HL-60/S4 (cell line): ENCODE results near the gene MCUR1.
"Not testable (repeated sequence)": the region's sequence is repeated elsewhere in the genome, so short reads cannot be mapped to it uniquely, and the experiment has no call there.

Experiments used
- in situ Hi-C: fragments of 300-500 bp; cut with MboI; formaldehyde crosslinking; loops from 2 replicates; pipeline ENCODE4 v1.14.3; 2022; ENCODE audit warnings: low sequenced_read_pairs

Gene MCUR1

DNA sequence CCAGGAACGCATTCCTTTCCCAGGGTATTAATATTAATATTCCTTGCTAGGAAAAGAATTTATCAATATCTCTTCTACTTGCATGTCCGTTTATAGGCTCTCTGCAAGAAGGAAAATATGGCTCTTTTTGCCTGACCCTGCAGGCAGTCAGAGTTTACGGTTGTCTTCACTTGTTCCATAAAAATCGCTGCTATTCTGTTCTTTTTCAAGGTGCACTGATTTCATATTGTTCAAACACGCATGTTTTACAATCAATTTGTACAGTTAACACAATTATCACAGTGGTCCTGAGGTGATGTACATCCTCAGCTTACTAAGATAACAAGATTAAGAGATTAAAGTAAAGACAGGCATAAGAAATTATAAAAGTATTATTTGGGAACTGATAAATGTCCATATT, 15.1 kb upstream of the MCUR1 start:
- in situ Hi-C loops = not testable (repeated sequence)

GRCh38 chr6:13828656-13829301, 14.4 kb upstream of the MCUR1 start:
- in situ Hi-C loops = not testable (repeated sequence)

- in situ Hi-C loops = no loop called here
Observed at GRCh38 chr6:13827032-13827431, 12.7 kb upstream of the MCUR1 start.

- in situ Hi-C loops = no loop called here
Observed at GRCh38 chr6:13825871-13826270, 11.5 kb upstream of the MCUR1 start.

- in situ Hi-C loops = no loop called here
Observed at GRCh38 chr6:13818341-13818740, 4.0 kb upstream of the MCUR1 start.

DNA sequence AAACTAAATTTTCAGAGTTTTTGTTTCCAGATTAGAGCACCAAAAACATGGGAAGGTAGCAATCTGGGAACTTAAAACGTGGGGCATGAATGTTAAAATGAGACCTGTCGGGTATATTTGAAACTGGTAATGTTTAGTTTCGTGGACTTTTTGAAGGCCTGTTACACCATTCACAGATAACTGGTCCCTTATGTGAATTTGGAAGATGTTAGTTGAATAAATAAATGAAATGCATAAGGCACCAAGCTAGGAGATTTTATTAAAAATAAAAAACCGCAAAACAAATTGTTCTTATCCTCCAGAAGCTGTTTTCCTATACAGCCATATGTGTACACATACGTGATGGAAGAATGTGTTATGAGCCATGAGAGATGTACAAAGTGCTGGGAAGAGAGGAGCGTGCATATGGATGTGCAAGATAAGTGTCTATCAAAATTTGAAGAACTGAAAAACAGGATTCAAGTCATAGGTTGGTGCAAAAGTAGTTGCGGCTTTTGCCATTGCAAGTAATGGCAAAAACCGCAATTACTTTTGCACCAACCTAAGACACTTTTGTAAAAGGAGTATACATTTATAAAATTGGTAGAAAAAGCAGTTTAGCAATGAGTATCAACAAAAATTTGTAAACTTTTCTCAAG, 700 bp upstream of the MCUR1 start:
- in situ Hi-C loops = no loop called here

- in situ Hi-C loops = no loop called here
Observed at GRCh38 chr6:13813621-13814175, 659 bp downstream of the MCUR1 start.

DNA sequence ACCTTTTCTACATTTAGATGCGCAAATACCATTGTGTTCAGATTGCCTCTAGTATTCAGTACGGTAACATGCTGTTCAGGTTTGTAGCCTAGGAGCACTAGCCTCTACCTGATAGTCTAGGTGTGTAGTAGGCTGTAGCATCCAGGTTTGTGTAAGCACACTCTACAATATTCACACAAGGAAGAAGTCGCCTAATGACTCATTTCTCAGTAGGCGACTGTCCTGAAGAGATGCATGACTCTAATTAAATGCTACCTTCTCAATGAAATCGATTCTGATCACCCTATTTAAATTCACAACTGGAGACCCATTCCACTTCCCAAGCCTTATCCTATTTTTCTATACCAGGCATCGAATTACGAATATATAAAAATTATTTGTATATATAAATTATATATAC, 1.3 kb downstream of the MCUR1 start:
- in situ Hi-C loops = no loop called here

GRCh38 chr6:13812359-13812642, 2.1 kb downstream of the MCUR1 start:
- in situ Hi-C loops = no loop called here

GRCh38 chr6:13811627-13812358, 2.6 kb downstream of the MCUR1 start:
- in situ Hi-C loops = no loop called here

DNA sequence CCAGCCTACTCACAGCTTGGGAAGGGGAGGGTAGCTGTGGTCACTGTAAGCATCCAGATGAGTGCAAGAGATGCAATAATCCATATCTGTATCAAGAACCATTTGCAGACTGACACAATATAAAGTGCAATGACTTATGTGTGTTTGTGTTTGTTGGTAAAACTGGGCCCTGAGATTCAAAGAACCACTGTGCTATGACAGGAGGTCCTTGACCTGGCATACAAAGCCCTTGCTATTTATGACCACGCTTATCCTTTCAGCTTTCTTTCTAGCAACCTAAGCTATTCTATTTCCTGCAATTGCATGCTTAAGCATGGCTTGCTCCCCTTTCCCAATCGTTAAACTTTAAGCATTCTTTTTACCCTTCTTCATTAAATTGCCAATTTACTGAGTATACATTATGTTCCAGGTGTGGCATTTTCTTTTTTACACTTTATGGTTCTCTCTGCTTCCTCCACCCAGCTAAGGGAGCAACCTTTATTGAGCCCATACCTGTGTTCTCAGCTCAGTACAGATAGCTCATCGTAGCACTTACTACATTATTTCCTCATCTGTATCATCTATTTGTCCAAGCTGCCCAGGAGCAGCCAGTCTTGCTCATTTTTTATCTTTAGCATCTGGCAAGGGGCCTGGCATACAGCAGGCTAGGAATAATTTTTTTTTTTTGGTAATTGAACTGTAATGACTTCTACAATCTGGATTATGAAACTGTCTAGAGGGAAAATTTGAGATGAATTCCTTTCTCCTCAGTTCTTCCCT, 3.5 kb downstream of the MCUR1 start:
- in situ Hi-C loops = no loop called here

GRCh38 chr6:13808801-13809200, 5.6 kb downstream of the MCUR1 start:
- in situ Hi-C loops = no loop called here

GRCh38 chr6:13807696-13808095, 6.7 kb downstream of the MCUR1 start:
- in situ Hi-C loops = no loop called here

- in situ Hi-C loops = no loop called here
Observed at GRCh38 chr6:13803581-13803980, 10.8 kb downstream of the MCUR1 start.

DNA sequence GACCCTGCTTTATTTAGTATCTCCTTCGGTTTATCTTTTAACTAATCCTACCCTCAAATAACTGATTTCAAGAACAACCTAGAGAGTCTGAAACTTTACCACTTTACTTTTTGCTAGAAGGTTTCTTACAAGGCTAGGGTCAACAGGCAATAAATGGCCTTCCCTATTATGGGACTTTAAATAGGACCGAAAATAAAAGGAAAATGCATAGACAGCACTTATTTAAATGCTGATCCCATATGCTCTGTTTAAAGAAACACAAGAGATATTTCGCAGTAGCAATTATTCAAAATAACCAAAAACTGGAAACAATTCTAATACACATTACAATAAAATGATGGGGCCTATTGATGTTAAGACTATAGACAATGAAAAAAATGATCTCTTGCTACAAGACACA, 13.7 kb downstream of the MCUR1 start:
- in situ Hi-C loops = no loop called here

- in situ Hi-C loops = no loop called here
Observed at GRCh38 chr6:13796781-13797180, 17.6 kb downstream of the MCUR1 start.

- in situ Hi-C loops = no loop called here
Observed at GRCh38 chr6:13795041-13795750, 19.2 kb downstream of the MCUR1 start.

DNA sequence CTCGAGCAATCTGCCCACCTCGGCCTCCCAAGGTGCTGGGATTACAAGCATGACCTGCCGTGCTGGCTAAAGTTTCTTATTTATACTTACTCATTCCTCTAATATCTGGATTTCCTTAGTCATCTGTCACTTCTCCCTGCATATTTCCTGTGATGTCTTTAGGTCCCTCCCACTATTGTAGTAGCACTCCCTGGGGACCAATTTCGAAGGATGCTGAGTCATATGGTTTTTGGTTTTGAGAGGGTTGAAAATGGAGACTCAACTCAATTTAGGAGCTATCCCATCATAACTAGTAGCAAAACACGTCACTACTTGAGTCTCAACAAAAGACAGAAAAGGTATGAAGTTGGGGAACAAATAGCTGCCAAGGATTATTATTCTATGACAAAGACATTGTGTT, 20.2 kb downstream of the MCUR1 start:
- in situ Hi-C loops = no loop called here

GRCh38 chr6:13789746-13790145, 24.6 kb downstream of the MCUR1 start:
- in situ Hi-C loops = no loop called here

- in situ Hi-C loops = no loop called here
Observed at GRCh38 chr6:13788820-13789219, 25.5 kb downstream of the MCUR1 start.

DNA sequence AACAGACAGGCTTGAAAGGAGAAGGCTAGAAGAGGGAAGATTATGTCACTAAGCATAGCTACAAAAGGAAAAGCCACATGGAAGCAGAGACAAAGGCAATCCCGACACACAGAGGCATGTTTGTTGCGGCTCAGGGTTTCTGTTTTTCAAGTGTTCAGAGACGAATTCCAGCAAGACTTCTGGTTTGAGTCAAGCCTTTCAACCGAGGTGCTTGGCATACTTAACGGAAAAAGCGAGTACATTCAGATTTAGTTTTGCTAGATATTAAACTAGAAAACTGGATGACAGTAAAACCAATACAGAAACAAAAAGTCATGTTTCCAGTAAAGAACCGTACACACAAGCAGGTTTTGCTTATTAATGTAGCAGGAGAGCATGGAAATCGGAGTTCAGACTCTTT, 27.2 kb downstream of the MCUR1 start:
- in situ Hi-C loops = no loop called here
